Fibroblast of skin of back (primary cell): ENCODE measurements around the gene NOL7.
A peak's percentile ranks its signal among the peaks of the same experiment; 100 is the strongest.

ENCODE experiments used
- DNase-seq: peaks from one replicate; pipeline ENCODE4 v3.0.0-alpha.2; 2013

Gene NOL7

DNA sequence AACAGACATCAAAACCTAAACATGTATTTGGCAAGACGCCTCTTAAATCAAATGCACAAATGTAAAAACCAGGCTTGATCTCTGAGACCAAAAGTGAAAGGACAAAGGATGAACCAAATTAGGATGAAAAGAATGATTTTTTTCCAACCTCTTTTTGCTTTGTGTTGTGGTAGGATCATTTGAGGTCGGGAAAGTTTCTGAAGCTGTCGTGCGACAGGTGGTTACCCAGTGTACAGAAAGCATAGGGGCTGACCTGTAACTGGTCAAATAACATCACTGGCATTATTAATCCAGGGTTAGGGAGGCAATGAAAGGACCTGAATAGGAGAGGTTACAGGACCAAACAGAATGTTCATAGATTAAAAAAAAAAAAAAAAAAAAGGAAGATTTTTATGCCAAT is 18.1 kb upstream of the NOL7 start:
- no peak for DNase-seq

DNA sequence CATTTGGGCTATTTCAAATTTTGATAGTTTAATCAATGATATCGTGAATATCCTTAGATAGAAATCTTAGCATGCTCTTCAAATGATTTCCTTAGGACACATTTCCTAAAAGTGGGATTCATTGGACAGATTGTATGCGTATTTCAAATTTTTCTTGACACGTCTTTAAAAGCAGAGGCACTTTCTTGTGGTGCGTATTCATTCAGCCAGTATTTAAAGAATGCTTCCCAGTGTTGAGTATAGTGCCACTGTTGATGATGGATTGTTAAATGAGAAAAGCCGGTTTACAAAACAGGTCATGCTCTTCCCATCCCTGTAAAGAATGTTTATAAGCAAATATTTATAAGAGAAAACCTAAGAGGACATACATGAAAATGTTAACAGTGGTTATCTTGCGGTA is 15.1 kb upstream of the NOL7 start:
- DNase-seq: no peak

DNA sequence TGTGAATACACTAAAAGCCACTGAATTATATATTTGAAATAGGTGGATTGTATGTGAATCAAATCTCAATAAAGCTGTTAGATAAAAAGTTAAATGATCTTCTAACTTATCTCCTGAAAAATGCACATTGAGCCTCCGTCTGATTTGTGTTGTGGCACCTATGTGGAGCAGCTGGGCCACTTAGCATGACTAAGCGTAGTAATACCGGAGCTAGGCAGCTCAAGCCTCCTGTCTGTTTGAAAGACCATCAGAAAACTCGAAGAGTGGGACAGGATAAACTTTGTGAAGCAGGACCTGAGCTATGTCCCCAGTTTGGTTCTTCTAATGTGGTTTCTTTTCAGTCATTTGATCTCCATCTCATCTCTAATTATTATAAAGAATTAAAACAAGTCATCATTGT is 11.0 kb upstream of the NOL7 start:
- no peak for DNase-seq

DNA sequence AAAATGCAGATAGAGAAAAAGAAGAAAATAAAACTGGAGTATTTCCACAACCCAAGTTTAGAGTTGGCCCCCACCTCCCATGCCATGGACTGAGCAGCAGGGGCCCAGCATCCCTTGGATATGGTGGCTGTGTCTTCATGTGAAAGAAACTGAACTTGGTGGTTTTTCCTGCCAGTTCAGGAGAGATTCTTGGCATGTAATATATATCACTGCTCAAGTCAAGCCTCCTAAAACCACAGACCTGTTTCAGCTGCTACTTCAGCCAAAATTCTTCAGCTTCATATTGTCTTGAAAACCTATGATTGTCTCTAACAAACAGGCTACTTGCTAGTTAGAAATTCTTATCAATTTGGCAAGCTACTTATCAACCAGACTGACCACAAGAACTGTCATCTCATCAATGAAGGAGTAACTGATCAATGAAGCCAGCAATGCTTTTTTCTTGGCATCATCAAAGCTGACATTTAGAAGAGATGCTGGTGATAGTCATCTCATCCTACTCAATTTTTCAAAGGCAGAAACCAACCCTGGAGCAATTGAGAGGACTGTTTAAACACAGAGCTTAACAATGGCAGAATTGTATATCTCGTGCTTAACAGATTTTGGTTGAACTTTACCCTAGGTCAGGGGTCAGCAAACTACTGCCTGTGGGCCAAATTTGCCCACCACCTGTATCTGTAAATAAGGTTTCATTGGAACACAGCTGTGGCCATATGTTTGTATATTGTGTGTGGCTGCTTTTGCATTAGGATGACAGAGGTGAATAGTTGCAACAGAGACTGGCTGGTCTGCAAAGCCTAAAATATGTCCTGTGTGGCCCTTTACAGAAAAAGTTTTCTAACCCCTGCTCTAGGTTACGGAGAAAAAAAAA is 10.4 kb upstream of the NOL7 start:
- no peak for DNase-seq

DNA sequence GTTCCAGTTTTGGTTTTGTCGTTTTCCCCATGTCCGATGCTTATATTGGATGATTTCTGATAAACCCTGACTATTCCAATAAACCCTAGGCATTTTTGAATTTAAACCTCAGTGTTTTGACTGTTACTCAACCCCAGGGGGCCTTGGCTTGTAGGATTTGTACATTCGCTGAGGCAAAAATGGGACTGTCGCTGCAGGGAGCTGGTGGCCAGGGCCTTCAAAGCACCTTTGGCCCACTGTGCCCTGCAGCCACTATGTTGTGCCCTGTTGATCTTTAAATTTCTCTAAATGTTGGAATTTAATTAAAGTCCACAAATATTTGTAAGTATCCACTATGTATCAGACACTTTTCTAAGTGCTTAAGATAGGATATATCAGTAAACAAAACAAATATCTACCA is 9.5 kb upstream of the NOL7 start:
- DNase-seq: no peak

DNA sequence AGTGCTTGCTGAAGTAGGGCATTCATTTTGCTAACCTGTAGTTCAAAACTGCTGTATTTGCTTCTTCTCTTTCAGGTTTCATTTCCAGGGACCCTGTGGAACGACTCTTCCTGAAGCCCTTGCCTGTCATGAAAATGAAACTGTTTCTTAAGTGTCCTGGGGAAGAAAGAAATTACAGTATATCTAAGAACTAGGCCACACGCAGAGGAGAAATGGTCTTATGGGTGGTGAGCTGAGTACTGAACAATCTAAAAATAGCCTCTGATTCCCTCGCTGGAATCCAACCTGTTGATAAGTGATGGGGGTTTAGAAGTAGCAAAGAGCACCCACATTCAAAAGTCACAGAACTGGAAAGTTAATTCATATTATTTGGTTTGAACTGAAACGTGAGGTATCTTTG is 3.4 kb upstream of the NOL7 start:
- DNase-seq: no peak

- DNase-seq: no peak
Observed at GRCh38 chr6:13613029-13613594, 2.0 kb upstream of the NOL7 start.

GRCh38 chr6:13614126-13614925 is 809 bp upstream of the NOL7 start:
- peak; percentile 52 for DNase-seq

- DNase-seq: peak; percentile 43
Observed at GRCh38 chr6:13615792-13616120, 621 bp downstream of the NOL7 start.

- no peak for DNase-seq
Observed at GRCh38 chr6:13617066-13617465, 1.9 kb downstream of the NOL7 start.

DNA sequence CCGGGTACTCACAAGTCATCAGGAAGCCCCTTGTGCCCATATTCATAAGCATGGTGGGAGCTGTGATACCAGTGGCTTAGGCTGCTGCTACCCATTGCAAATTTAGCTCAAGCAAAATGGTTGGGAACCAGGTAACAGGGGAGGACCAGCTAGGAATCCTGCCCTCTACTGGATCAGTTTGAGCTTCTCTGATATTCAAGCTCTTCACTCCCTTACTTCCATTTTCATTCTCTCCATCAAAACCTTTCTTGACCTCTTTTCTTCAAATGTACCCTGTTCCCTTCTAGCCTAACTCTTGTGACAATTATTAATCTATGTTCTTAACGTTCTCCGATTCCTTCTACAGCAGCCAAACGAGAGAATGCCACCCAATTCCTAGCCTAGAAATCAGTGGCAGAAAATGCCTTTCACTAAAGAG is 9.7 kb downstream of the NOL7 start:
- DNase-seq: peak; percentile 24

GRCh38 chr6:13629459-13630116 is 14.5 kb downstream of the NOL7 start:
- DNase-seq: no peak

- DNase-seq: no peak
Observed at GRCh38 chr6:13630499-13630898, 15.4 kb downstream of the NOL7 start.

GRCh38 chr6:13633343-13633742 is 18.2 kb downstream of the NOL7 start:
- no peak for DNase-seq

DNA sequence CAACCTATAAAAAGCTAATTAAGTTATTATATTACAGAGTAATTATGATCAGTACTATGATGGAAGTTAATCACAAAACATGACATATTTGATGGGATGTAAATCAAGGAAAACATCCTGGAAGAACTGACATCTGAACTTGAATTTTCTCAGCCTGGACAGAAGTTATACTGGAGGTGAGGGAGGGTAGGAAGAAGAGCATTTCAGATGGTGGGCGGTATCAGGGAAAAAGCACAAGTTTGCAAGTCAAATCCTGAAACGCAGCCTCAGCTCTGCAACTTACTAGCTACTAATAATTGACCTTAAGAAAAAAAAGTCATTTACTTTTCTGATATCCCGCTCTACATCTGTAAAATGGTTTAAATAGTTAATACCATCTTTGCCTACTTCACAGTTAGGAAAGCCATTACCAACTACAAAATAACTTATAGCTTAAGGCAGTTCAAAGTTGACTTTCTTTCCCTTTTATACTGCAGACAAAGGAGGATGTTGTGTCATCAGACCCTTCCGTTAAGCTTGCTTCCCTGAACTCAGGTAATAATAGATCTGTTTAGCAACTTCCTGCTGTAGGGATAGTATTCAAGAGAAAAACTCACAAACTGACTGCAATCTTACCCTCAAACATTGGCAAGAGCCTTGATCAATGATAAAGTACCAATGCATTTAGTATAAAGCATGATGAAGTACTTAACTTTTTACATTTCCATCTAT is 21.0 kb downstream of the NOL7 start:
- no peak for DNase-seq

GRCh38 chr6:13638014-13638413 is 22.9 kb downstream of the NOL7 start:
- DNase-seq: no peak

DNA sequence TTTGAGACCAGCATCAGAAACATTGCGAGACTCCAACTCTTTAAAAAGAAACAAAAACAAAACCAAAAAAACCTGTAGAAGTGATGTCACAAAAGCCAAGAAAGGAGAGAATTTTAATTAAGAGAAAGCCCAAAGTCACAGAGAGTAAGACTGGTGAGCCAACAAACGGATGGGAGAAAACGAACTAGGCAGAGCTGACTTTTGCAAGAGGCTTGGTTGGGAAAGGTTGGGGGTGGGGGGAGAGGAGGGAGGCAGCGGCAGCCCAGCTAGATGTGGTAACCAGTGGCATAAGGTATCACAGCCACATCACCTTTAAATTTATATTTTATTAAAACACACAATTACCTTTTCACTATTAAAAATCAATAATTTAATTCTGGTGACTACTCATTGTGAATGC is 23.5 kb downstream of the NOL7 start:
- DNase-seq: no peak

GRCh38 chr6:13641315-13641714 is 26.2 kb downstream of the NOL7 start:
- peak; percentile 58 for DNase-seq

DNA sequence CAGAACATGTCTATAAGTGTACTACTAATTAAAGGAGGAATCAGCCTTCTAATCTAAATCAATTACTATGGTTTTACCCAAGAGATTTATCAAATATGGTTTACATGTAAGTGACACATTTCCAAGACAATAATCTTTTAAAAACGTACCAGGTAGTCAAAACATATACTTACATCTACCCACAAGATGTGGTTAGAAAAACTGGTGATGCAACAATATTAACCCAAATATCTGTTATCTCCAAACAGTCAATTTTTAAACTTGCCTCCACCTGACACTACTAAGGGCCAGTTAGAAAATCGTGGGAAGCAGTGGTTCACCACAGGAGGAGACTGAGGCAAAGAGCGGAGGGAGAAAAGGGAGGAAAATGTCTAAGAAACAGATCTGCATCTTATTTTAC is 28.0 kb downstream of the NOL7 start:
- no peak for DNase-seq

GRCh38 chr6:13648850-13649249 is 33.7 kb downstream of the NOL7 start:
- DNase-seq: no peak

DNA sequence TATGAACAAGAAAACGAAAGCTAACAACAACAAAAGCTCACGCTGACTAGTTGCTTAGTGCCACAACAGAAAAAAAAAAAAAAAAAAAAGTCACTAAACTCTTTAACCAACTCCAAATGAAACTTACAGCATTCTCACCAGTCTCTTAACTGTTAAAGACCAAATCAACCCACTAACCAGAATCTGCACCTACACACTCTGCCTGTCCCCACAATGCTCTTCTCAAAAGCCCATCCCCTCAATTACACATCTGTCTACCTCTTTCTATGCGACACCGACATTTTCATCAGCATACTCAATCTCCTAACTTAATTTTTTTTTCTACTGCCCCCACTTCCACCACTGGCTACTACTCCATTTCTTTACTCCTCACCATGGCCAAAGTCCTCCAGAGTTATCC is 34.3 kb downstream of the NOL7 start:
- no peak for DNase-seq

DNA sequence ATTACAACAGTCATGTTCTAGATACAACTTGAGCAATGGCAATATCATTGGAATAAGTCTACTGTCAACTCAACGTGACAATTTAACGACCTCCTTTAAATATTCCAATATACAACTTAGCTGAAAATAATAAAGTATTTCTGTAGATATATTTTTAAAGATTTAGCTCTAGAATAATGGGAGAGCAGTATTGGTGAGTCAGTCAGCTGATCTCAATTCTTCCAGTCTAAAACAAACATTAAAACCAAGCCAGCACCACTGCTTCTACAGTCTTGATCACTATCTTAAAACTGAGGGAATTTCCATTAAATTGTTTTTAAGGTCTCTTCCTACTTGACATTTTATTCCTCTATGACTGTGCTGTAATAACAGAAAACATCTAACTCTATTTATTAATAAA is 38.2 kb downstream of the NOL7 start:
- peak; percentile 50 for DNase-seq

DNA sequence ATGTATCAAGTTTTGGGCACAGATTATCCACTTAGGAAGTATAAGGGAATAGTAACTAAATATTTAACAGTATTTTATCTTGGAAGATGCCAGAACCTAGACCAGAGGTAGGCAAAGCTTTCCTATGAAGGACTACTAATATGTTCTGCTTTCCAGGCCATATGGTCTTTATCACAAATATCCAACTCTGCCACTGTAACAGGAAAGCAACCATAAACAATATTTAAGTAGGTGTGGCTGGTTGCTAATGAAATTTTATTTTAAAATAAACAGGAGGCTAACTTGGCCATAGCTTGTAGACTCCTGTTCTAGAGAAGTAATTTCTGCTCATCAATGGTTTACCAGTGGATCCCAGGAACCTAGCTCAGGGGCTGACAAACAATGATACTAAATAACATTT is 39.4 kb downstream of the NOL7 start:
- DNase-seq: no peak
